ENCODE results near the gene PRRT4. TPM values are rescaled to one million over a fixed set of nuclear protein-coding genes. Genes with fewer than 3 reads are reported as not detected.

Gene PRRT4
- total RNA-seq, 1 experiment from 2014 or later = 0.26 TPM

GRCh38 chr7:128384726-128385125 lies 23.2 kb upstream of the PRRT4 start:
- H4K20me1 ChIP-seq (ENCODE audit: insufficient read depth) = no peaks in the 10 kb centered on the region
- H3K27ac ChIP-seq = no peak overlapping the region
- peaks cover 19% of the 10 kb centered on the region; the same call in 1 of the 2 replicates for H3F3A ChIP-seq (ENCODE audit: insufficient read depth, low read depth)
- no peaks in the 10 kb centered on the region for H3K9me2 ChIP-seq (ENCODE audit: insufficient read depth)
- no peak overlapping the region for H3K4me2 ChIP-seq
- no peak for DNase-seq
- no peak overlapping the region for H2AFZ ChIP-seq
- no peaks in the 10 kb centered on the region for H3K27me3 ChIP-seq (ENCODE audit: insufficient read depth, low read depth)
- CTCF ChIA-PET = no interaction called here
- H3K9me3 ChIP-seq (ENCODE audit: insufficient read depth, low read depth) = no peaks in the 10 kb centered on the region
- TF ChIP-seq, protein P1, sequence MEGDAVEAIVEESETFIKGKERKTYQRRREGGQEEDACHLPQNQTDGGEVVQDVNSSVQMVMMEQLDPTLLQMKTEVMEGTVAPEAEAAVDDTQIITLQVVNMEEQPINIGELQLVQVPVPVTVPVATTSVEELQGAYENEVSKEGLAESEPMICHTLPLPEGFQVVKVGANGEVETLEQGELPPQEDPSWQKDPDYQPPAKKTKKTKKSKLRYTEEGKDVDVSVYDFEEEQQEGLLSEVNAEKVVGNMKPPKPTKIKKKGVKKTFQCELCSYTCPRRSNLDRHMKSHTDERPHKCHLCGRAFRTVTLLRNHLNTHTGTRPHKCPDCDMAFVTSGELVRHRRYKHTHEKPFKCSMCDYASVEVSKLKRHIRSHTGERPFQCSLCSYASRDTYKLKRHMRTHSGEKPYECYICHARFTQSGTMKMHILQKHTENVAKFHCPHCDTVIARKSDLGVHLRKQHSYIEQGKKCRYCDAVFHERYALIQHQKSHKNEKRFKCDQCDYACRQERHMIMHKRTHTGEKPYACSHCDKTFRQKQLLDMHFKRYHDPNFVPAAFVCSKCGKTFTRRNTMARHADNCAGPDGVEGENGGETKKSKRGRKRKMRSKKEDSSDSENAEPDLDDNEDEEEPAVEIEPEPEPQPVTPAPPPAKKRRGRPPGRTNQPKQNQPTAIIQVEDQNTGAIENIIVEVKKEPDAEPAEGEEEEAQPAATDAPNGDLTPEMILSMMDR (conservative IDR thresholded peaks at IDR 0.05) = no peak
- no peak for TF ChIP-seq EZH2 (IDR thresholded peaks at IDR 0.05; ENCODE audit: low read depth)
- peaks cover 52% of the 10 kb centered on the region for H3K4me1 ChIP-seq (replicated peaks; ENCODE audit: insufficient read depth)
- POLR2A ChIA-PET (ENCODE audit: unreplicated experiment) = interaction anchor here (0.6 kb wide), 1 partner anchor 17 kb away, joined by 10 read pairs; no protein-coding TSS in a partner anchor
- H3K79me2 ChIP-seq (ENCODE audit: low read depth) = no peaks in the 10 kb centered on the region
- intact Hi-C loops (cut with micrococcal nuclease; ENCODE audit: unreplicated experiment) = loop anchor here (5.0 kb wide), 1 partner anchor 43 kb away; no protein-coding TSS in a partner anchor
- no peak overlapping the region for H3K4me3 ChIP-seq
- H3K36me3 ChIP-seq (ENCODE audit: low read depth) = no peaks in the 10 kb centered on the region
- BruUV-seq (replicated peaks) = no TSS peak

DNA sequence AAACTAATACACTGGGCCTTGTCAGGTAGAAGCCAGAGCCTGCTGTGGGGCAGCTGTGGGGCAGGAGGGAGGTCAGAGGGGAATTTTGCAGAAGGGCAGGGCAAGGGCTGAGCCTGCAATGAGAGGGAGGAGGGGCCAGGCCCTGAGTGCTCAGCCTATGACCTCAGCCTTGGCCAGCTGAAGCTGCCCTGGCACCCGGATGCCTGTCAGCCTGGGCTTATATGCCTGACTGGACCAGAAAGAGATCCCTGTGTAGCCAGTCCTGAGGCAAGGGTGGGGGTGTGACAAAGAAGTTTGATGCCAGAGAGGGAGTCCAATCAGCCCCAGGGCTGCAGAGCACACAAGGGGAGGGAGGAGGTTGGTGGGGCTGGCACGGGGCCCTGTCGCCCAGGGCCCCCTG lies 22.3 kb upstream of the PRRT4 start:
- Histone ChIP-seq H3K4me3 (no peak overlapping the region), H3K4me1 (replicated peaks; ENCODE audit: insufficient read depth) (peaks cover 53% of the 10 kb centered on the region), H3K36me3 (ENCODE audit: low read depth) (no peaks in the 10 kb centered on the region), H3K79me2 (ENCODE audit: low read depth) (no peaks in the 10 kb centered on the region), H3K9me3 (ENCODE audit: insufficient read depth, low read depth) (no peaks in the 10 kb centered on the region), H3K9me2 (ENCODE audit: insufficient read depth) (no peaks in the 10 kb centered on the region), H3K27ac (no peak overlapping the region), H3K4me2 (no peak overlapping the region), H3K27me3 (ENCODE audit: insufficient read depth, low read depth) (no peaks in the 10 kb centered on the region), H2AFZ (no peak overlapping the region), H3F3A (ENCODE audit: insufficient read depth, low read depth) (peaks cover 21% of the 10 kb centered on the region; the same call in 1 of the 2 replicates), H4K20me1 (ENCODE audit: insufficient read depth) (no peaks in the 10 kb centered on the region)
- TF ChIP-seq, protein P1 (conservative IDR thresholded peaks at IDR 0.05) = no peak
- TF ChIP-seq EZH2 (IDR thresholded peaks at IDR 0.05; ENCODE audit: low read depth) = no peak
- BruUV-seq (replicated peaks) = no TSS peak
- intact Hi-C loops (cut with micrococcal nuclease; ENCODE audit: unreplicated experiment) = no loop called here
- peak in 1 of 2 experiments; percentile 69 for DNase-seq
- ChIA-PET CTCF (no interaction called here), POLR2A (ENCODE audit: unreplicated experiment) (interaction anchor here (0.5 kb wide), 1 partner anchor 23 kb away, joined by 3 read pairs; no protein-coding TSS in a partner anchor)

DNA sequence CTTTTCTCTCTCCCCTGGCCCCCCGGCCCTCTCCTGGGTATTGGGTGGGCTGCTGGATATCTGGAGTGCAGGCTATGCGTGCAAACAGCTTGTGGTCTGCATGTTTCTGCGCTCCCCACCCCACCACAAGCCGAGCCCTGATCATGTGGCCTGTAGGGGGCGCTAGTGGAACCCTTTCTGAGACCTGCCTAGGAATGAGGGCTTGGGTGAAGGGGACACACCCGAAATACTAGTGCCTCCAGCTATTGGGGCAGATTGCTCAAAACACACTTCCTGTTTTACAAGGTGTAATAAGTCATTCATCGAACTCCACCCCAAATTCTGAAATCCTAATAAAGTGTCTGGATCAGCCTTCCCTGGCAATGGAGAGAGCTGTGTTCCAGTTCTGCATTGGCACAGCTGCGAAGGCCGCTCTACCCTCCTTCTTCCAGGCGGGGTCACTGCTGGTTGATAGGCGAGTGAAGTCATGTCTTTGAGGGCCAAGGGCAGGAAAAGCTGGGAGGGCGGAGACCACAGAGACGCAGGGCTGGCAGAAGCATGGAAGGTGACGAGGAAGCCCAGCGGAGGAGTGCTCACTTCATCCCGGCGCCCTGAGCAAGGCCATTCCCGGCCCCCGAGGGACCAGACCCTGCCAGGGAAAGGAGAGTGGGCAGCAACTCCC lies 19.8 kb upstream of the PRRT4 start:
- CTCF ChIA-PET = interaction anchor here (0.5 to 1.3 kb wide), 5 partner anchors 24 to 518 kb away, joined by 3 to 4 read pairs (median 4); no protein-coding TSS in a partner anchor

More for the DNA sequence above, 19.8 kb upstream of the PRRT4 start:
- POLR2A ChIA-PET (ENCODE audit: unreplicated experiment) = no interaction called here
- Histone ChIP-seq H4K20me1 (ENCODE audit: insufficient read depth) (no peaks in the 10 kb centered on the region), H3K9me3 (ENCODE audit: insufficient read depth, low read depth) (no peaks in the 10 kb centered on the region), H3K27me3 (ENCODE audit: insufficient read depth, low read depth) (no peaks in the 10 kb centered on the region), H3K4me2 (peak overlapping the region; percentile 36), H2AFZ (no peak overlapping the region), H3K9me2 (ENCODE audit: insufficient read depth) (no peaks in the 10 kb centered on the region), H3K79me2 (ENCODE audit: low read depth) (no peaks in the 10 kb centered on the region), H3K36me3 (ENCODE audit: low read depth) (no peaks in the 10 kb centered on the region), H3K4me1 (replicated peaks; ENCODE audit: insufficient read depth) (peaks cover 49% of the 10 kb centered on the region), H3K4me3 (no peak overlapping the region), H3K27ac (no peak overlapping the region), H3F3A (ENCODE audit: insufficient read depth, low read depth) (peaks cover 21% of the 10 kb centered on the region; the same call in 1 of the 2 replicates)
- BruUV-seq (replicated peaks) = no TSS peak
- intact Hi-C loops (cut with micrococcal nuclease; ENCODE audit: unreplicated experiment) = no loop called here
- peak; percentile 27 to 83 for DNase-seq
- TF ChIP-seq EZH2 (IDR thresholded peaks at IDR 0.05; ENCODE audit: low read depth) = no peak
- TF ChIP-seq, protein P1 (conservative IDR thresholded peaks at IDR 0.05) = peak; percentile 81

Data from PC-9 (cell line).